GM19043 (cell line): ENCODE data around the gene ZBTB44.
A peak's percentile ranks its signal among the peaks of the same experiment; 100 is the strongest.
"Not testable (repeated sequence)": the region's sequence is repeated elsewhere in the genome, so short reads cannot be mapped to it uniquely, and the experiment has no call there.

Experiments
- ATAC-seq: cut with Tn5 transposase; IDR thresholded peaks from one replicate; pipeline ENCODE4 v1.9.1; 2021; ENCODE audit warnings: low read depth; ENCODE audit not compliant: unreplicated experiment

ZBTB44 gene

DNA sequence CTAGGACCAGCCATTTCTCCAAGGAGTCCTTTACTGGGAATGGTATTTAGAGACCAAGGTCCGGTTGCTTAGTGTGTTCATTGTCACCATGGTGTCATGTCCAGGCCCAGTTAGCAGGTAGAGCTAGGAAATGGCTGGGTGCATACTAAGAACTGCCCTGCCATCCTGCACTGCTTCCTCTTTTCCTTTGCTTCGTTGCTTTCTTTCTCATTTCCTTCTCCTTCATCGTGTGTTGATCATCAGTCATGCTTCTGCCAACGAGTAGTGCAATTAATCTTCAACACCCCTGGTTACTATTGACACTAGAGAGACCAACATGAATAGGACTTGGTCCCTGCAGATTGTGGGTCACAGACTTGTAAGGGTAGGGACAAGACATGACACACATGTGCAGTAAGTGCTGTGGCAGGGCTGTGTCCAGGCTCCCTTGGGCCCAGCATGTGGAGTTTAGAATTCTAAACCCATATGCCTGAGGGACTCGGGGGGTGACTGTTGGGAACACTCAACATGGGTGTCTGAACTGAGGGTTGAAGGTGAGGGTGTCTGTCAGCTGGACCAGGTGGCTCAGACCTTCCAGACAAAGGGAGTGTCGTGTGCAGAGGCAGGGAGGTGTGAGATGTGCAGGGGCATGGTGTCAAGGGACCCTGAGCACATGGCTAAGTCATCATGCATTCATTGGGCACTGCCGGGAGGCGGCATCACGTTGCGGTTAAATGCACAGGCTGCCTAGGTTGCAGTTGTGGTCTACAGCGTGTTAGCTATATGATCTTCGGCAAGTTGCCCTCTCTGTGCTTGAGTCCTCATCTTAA, 112.5 kb downstream of the ZBTB44 start:
- ATAC-seq = no peak

DNA sequence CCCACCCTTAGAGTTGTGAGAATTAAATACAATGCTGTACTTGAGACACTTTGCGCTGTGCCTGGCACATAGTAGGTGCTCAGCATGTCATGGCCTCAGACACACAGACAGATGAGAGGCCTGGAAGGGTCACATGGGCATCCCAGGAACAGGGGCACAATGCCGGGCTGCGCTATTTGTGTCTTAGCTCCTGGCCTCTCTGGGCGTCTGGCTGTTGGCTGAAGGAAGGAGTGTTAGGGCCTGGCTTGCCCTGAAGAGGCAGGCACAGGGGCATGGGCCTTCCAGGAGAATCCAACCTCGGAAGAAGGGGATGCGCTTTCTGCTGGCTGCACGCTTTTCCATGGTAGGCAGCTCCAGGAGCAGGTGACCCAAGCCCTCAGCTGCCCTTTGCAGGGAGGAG, 113.7 kb downstream of the ZBTB44 start:
- ATAC-seq = no peak

DNA sequence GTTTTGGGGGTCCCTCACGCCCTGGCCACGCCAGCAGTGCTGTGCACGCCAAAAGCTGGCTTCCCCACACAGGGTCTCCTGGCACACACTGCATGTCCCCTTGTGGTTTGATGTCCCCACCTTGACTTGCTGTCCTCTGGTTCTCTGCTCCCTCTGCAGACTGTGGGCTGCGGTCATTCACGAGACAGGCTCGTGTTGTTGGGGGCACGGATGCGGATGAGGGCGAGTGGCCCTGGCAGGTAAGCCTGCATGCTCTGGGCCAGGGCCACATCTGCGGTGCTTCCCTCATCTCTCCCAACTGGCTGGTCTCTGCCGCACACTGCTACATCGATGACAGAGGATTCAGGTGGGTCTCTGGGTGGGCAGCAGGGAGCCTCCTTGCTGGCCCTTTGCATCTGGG, 114.9 kb downstream of the ZBTB44 start:
- ATAC-seq = no peak

DNA sequence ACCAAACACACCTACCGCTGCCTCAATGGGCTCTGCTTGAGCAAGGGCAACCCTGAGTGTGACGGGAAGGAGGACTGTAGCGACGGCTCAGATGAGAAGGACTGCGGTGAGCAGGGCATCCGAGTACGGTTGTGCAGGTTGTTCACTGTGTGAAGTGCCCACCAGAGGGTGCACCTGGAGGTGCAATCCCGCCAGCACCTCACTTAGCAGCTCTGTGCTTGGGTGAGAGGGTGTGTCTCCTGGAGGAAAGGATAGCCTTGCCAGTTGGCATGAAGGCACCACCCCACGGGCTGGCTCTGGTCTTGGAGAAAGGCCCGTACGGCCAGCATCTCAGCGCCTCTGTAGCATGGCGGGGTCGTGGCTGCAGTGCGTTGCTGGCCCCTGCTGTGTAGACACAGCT, 115.8 kb downstream of the ZBTB44 start:
- no peak for ATAC-seq

DNA sequence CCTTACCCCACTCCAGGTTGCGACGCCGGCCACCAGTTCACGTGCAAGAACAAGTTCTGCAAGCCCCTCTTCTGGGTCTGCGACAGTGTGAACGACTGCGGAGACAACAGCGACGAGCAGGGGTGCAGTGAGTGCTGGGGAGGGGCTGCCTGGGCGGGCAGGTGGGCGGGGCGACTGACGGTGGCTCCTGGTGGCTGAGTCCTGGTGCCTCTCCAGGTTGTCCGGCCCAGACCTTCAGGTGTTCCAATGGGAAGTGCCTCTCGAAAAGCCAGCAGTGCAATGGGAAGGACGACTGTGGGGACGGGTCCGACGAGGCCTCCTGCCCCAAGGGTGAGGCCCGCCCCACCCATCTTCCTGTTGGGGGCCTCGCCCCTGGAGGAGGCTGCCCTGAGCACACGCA, 116.4 kb downstream of the ZBTB44 start:
- no peak for ATAC-seq

DNA sequence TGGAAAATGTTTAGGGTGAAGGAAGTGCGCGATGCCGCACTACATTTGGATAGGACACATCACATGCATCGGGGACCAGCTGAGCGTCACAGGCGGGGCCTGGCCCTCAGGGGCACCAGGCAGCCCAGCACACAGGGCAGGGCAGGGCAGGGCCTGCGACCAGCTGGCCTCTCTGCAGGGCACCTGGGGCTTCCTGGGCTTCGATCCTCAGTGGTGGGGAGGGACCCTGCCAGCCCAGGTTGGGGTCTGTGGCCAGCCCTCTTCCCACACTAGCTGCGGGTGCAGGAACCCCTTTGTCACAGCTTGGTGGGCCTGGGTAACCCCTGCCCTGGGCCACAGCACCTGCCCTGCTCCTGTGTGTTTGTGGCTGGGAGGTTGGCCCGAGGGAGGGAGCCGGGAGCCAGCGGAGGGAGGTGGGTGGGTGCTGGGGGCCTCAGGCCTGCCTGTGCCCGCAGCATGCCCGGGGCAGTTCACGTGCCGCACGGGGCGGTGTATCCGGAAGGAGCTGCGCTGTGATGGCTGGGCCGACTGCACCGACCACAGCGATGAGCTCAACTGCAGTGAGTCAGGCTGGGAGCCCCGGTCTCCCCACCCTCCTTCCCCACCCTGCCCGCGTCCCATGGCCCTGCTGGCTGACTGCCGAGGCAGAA, 117.2 kb downstream of the ZBTB44 start:
- no peak for ATAC-seq

DNA sequence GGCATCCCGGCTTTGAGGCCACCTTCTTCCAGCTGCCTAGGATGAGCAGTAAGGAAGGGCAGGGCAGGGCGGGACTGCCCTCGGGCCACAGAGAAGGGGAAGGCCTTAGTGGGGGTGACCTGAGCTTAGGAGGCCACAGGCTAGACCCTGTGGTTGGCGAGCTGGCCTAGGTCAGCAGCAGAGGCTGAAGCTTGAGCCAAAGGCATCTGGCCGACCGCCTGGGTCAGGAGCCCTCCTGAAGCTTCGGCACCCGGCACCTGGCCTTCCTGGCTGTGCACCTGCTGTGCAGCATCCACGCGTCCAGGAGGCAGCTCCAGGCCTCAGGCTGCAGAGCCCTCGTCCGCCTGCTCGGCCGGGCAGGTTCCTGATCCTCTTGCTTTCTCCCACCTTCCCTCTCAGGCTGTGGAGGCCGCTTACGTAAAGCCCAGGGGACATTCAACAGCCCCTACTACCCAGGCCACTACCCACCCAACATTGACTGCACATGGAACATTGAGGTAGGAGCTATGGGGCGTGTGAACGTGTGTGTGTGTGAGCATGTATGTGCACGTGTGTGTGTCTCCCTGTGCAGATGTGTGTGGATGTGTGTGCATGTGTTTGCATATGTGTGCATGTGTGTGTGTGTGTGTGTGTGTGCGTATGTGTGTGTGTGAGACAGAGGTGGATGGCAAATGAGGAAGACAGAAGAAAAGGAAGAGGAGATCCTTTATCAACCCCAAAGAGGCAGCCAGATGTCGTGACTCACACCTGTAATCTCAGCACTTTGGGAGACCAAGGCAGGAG, 120.3 kb downstream of the ZBTB44 start:
- ATAC-seq = no peak

DNA sequence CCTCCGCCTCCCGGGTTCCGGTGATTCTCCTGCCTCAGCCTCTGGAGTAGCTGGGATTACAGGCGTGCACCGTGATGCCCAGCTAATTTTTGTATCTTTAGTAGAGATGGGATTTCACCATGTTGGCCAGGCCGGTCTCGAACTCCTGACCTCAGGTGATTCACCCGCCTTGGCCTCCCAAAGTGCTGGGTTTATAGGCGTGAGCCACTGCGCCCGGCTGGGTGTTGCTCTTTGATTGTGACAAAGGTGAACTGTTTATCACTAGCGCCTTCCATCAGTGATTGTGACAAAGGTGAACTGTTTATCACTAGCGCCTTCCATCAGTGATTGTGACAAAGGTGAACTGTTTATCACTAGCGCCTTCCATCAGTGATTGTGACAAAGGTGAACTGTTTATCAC, 121.2 kb downstream of the ZBTB44 start:
- not testable (repeated sequence) for ATAC-seq

DNA sequence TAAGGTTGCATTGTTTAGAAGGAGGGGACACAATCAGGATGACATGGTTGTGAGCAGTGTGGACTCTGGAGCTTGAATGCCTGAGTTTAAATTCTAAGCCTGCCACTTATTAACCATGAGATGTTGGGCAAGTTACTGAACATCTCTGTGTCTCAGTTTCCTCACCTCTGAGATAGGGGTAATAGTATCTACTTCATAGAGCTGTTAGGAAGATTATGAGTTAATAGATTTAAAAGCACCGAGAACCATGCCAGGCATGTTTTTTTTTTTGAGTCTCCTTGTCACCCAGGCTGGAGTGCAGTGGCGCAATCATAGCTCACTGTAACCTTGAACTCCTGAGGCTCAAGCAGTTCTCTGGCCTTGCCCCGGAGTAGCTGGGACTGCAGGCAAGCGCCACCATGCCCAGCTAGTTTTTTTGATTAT, 121.9 kb downstream of the ZBTB44 start:
- ATAC-seq = no peak

DNA sequence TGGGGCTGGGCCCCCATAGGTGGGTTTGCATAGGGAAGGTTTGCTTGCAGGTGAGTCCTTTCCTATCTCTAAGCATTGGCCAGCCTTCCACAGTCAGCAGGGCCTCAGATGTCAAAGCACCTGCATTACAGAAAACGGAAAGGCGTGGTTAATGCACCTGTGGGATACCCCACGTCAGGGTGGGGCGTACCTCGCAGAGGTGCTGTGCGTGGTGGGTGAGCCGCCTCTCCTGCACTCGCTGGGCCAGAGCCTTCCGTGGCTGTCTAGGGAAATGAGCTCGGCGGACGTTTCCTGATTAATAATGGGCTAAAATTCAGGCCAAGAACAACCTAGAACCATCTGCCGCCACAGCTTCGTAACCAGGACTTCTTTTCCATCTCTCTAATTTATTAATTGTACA, 122.8 kb downstream of the ZBTB44 start:
- ATAC-seq = no peak

DNA sequence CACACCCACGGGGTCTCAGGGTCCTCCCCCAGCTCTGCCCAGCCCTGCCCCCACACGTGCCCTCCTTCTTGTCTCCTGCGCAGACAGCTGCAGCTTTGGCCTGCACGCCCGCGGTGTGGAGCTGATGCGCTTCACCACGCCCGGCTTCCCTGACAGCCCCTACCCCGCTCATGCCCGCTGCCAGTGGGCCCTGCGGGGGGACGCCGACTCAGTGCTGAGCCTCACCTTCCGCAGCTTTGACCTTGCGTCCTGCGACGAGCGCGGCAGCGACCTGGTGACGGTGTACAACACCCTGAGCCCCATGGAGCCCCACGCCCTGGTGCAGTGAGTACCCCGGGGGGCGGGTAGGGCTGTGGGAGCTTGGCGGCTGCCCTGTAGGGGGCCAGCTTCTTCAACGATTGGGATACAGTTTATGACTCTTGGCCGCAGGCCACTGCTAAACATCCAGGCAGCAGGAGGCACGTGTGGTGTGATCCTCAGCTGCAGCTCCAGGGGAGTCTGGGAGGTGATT, 124.3 kb downstream of the ZBTB44 start:
- no peak for ATAC-seq

DNA sequence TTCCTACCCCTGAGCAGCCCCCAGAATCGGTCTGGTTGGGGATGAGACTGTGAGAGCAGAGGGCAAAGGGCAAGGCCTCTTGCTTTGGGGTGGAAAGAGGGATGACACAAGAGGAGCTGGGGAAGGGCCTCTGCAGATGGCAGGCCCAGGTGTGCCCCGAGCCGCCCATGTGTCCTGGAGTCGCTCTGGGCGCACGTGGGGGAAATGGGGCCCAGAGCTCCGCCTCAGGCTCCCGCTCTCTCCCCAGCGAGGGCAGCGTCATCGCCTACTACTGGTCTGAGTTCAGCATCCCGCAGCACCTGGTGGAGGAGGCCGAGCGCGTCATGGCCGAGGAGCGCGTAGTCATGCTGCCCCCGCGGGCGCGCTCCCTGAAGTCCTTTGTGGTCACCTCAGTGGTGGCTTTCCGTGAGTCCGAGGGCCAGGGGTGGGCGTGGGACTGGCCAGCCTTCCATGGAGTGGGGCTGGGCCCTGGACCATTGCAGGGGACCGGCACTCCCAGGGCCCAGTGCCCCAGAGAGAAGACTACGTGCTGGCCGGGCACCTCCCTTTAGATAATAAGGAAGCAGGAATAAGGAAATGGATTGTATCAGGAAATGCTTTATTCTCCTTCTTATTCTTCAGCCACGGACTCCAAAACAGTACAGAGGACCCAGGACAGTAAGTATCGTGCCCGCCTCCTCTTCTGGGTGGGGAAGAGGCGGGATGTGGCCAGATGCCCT, 125.1 kb downstream of the ZBTB44 start:
- no peak for ATAC-seq

DNA sequence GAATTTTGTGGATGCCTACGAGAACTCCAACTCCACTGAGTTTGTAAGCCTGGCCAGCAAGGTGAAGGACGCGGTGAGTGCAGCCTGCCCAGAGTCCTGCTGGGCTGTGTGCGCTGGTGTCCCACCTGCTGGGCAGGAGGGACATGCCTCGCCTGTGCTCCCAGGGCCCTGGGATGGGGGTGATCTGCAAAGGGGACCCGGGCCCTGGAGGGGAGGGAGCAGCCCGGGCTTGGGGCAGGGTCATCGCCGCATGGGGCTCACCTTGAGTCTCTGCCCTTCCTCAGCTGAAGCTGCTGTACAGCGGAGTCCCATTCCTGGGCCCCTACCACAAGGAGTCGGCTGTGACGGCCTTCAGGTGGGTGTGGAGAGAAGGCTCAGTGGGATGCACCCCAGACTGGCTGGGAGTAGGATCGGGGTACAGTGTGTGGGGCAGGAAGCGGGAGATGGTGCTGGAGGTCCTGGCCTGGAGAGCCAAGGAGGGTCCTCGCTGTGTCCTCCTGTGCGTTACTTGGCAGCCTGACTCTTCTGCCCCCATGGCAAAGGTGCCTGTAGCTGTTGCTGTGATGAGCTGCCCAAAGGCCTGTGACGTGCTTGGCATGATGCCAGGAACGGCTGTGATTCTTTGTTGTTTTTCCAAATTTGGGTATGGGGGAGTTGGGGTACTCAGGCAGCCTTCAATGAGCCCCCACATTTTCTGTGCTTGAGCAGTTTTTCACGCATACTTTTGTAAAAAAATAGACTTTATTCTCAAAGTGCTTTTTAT, 126.0 kb downstream of the ZBTB44 start:
- ATAC-seq = no peak

DNA sequence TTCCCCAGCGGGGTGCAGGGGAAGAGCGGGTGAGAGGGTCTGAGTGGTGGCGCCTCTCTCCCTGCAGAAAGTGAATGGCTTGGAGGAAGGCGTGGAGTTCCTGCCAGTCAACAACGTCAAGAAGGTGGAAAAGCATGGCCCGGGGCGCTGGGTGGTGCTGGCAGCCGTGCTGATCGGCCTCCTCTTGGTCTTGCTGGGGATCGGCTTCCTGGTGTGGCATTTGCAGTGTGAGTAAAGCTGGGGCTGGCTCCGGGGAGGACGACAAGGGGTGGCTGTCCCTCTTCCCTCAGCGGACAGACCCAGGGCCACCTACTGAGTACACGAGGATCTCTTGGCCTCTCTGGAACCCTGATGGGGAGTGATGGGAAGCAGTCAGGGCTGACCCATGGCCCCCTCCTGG, 126.7 kb downstream of the ZBTB44 start:
- ATAC-seq = no peak

DNA sequence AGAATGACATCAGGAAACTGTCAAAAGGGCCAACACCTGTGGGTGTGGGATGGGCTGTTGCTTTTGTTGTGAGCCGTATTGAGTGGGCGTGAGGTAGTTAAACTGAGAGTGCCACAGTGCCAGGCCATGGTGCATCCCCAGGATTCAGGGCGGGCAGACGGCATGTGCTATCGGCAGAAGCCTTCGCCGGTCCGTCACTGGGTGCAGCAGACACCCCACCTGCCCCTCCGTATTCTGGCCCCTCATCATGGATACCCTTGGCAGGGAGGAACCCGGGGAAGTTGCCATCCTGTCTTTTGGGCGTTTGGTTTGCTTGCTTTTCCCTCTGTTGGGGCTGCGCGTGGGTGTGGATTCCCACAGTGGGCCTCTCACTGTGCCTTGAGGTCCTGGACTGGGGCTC, 127.6 kb downstream of the ZBTB44 start:
- no peak for ATAC-seq

DNA sequence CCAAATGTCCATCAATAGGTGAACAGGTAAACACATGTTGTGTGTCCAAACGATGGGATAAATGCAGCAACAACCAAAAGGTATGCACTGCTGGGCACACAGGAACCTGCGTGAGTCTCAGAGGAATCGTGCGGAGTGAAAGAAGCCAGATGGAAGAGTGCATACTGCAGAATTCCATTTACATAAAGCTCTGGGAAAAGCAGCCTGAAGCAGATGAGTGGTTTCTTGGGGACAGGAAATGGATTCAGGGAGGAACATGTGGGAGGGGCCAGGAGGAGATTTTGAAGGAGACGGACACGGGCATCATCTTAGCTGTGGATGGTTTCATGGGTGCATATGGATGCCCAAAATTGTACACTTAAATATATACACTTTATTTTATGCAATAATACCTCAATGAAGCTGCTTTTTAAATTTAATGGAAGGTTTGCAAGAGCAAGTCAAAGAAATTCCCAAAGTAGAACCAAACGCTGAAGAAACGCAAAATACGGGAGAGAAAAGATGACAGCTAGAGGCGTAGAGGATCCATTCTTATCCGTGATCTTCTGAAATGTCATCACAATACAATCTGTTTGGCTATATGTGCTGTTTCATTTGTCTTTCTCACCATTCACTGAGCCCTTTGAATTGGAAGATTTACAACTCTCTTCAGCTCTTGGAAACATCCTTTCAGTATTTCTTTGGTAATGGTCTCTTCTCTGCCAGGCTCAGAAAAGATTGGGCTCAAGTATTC, 130.7 kb downstream of the ZBTB44 start:
- ATAC-seq = no peak

DNA sequence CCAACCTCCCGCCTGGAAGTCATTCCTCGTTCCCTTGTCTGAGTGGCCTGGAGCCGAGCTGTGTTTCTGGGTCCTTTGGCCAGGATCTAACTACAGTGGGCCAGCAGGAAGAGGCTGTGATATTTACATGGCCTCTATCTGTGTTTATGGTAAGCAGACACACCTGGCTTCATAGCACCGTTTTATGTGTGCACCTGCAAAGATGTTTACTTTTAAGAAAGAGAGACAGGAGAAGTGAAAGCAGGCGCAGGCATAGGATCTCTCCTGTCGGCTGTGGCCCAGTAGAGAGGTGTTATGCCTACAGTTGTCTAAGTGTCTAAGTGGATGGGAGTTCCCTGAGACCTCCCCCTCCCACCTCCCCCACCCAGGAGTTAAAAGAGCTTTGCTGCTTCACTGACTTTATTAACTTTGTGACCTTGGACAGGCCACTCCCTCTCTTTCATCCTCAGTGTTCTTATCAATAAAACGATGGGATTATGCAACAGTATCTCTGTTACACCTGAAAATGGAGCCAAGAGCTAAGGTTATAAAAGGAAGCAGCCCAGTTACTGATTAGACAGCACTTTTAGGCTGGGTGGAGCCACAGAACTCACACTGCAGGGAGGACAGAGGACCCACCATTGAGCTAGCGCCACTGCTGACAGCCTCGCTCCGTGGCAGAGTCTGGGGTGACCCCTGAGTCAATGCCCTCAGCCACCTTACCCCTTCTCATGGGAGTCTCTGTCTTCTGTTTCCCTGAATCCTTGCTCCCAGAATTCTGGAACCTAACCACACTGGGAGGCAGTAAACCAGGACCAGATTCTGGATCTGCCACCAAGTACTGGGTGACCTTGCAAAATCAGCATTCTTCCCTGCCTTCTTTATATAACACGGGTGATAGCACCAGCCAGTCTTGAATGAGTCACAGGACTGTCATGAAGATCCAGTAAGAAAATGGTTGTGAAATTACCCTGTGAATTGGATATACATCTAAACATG, 133.1 kb downstream of the ZBTB44 start:
- peak; percentile 73 for ATAC-seq

DNA sequence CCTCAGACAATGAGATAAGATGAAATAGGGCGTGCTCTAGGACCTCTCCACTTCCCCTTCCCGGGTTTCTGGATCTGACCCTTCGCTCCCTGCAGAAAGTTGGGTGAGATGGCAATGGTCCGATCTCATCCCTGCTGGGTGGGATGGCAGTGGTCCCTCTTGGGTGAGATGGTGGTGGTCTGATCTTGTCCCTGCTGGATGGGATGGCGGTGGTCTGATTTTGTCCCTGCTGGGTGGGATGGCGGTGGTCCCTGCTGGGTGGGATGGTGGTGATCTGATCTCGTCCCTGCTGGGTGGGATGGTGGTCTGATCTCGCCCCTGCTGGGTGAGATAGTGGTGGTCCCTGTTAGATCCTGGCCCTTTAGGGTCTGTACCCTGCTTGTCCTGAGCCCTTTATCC, 133.8 kb downstream of the ZBTB44 start:
- no peak for ATAC-seq
